Measurements from ENCODE around the gene FASTK.

Gene FASTK

GRCh38 chr7:151064454-151064853 is 16.2 kb downstream of the FASTK start:
- DNase-seq (ENCODE audit: low read depth in 2 of 2): no peak

GRCh38 chr7:151063212-151063561 is 17.4 kb downstream of the FASTK start:
- DNase-seq (ENCODE audit: low read depth in 2 of 2): no peak

- no peak for DNase-seq (ENCODE audit: low read depth in 2 of 2)
Measured at GRCh38 chr7:151062399-151063211, 18.0 kb downstream of the FASTK start.

- no peak for DNase-seq (ENCODE audit: low read depth in 2 of 2)
Measured at GRCh38 chr7:151062111-151062398, 18.6 kb downstream of the FASTK start.

GRCh38 chr7:151061213-151062110 is 19.1 kb downstream of the FASTK start:
- DNase-seq (ENCODE audit: low read depth in 2 of 2): no peak

GRCh38 chr7:151060416-151061212 is 20.0 kb downstream of the FASTK start:
- no peak for DNase-seq (ENCODE audit: low read depth in 2 of 2)

GRCh38 chr7:151060113-151060415 is 20.5 kb downstream of the FASTK start:
- no peak for DNase-seq (ENCODE audit: low read depth in 2 of 2)

GRCh38 chr7:151059367-151060112 is 21.1 kb downstream of the FASTK start, which contains the start of gene SLC4A2:
Gene SLC4A2 (plus strand): TSS chr7:151059589. CDS start chr7:151061988, 2,399 bp downstream.
- peak; percentile 55 to 69 for DNase-seq (ENCODE audit: low read depth in 2 of 2)

GRCh38 chr7:151058781-151059366 is 21.7 kb downstream of the FASTK start:
- no peak for DNase-seq (ENCODE audit: low read depth in 2 of 2)

- peak; percentile 93 to 96 for DNase-seq (ENCODE audit: low read depth in 2 of 2)
Measured at GRCh38 chr7:151057989-151058780, 22.4 kb downstream of the FASTK start.

GRCh38 chr7:151057506-151057988 is 23.1 kb downstream of the FASTK start, which contains the start of gene CDK5:
Gene CDK5 (minus strand): TSS chr7:151057897. CDS start chr7:151057848, 49 bp downstream.
- no peak for DNase-seq (ENCODE audit: low read depth in 2 of 2)

GRCh38 chr7:151056666-151057505 is 23.7 kb downstream of the FASTK start:
- no peak for DNase-seq (ENCODE audit: low read depth in 2 of 2)

- DNase-seq (ENCODE audit: low read depth in 2 of 2): no peak
Measured at GRCh38 chr7:151056283-151056665, 24.3 kb downstream of the FASTK start.

GRCh38 chr7:151053751-151054150 is 26.9 kb downstream of the FASTK start:
- DNase-seq (ENCODE audit: low read depth in 2 of 2): no peak

GRCh38 chr7:151053096-151053495 is 27.5 kb downstream of the FASTK start:
- DNase-seq (ENCODE audit: low read depth in 2 of 2): no peak

- peak in 1 of 2 donors; percentile 27 for DNase-seq (ENCODE audit: low read depth in 2 of 2)
Measured at GRCh38 chr7:151051108-151051507, 29.5 kb downstream of the FASTK start.

GRCh38 chr7:151048911-151049463 is 31.6 kb downstream of the FASTK start:
- DNase-seq (ENCODE audit: low read depth in 2 of 2): no peak

- no peak for DNase-seq (ENCODE audit: low read depth in 2 of 2)
Measured at GRCh38 chr7:151047976-151048815, 32.4 kb downstream of the FASTK start, which contains the start of gene ASIC3. Gene ASIC3 (plus strand): TSS chr7:151048531. CDS start chr7:151048886, 355 bp downstream.
